Astrocyte (in vitro differentiated cells and primary cell): Measurements from ENCODE around the gene UBASH3A. TPM values are rescaled to one million over a fixed set of nuclear protein-coding genes. Genes with fewer than 3 reads are reported as not detected.

Experiments
- DNase-seq: peaks from one replicate; pipeline ENCODE4 v3.0.0-alpha.2; 2010; ENCODE audit warnings: low read depth
- FAIRE-seq: peaks from 2 replicates; lab custom pipeline; 2011; peaks lifted over from hg19 to GRCh38; lab: Jason Lieb, UNC
- H2AFZ ChIP-seq: 2 replicates; pipeline ENCODE4 v1.6.0; 2012; ENCODE audit warnings: low read depth, low read length, inconsistent platforms
- H3K27ac ChIP-seq: 2 replicates; pipeline ENCODE4 v1.5.1; 2011; ENCODE audit warnings: low read depth, low read length, inconsistent platforms
- H3K27me3 ChIP-seq: 2 replicates; pipeline ENCODE4 v1.6.0; 2011; ENCODE audit warnings: low read length, inconsistent platforms; ENCODE audit not compliant: insufficient read depth
- H3K36me3 ChIP-seq: 2 replicates; pipeline ENCODE4 v1.5.1; 2011; ENCODE audit warnings: low read length, inconsistent platforms; ENCODE audit not compliant: insufficient read depth
- H3K4me1 ChIP-seq: 2 replicates; pipeline ENCODE4 v1.5.1; 2011; ENCODE audit warnings: low read length, inconsistent platforms; ENCODE audit not compliant: insufficient read depth
- H3K4me2 ChIP-seq: 2 replicates; pipeline ENCODE4 v1.6.0; 2012; ENCODE audit warnings: low read length, inconsistent platforms
- H3K4me3 ChIP-seq: 2 replicates; pipeline ENCODE4 v1.5.1; 2011; ENCODE audit warnings: low read depth, mild to moderate bottlenecking, low read length, inconsistent platforms; ENCODE audit not compliant: insufficient read depth
- H3K79me2 ChIP-seq: 2 replicates; pipeline ENCODE4 v1.6.0; 2012; ENCODE audit warnings: mild to moderate bottlenecking, low read length, inconsistent platforms; ENCODE audit not compliant: insufficient read depth
- H3K9ac ChIP-seq: 2 replicates; pipeline ENCODE4 v1.6.0; 2012; ENCODE audit warnings: mild to moderate bottlenecking, low read length, inconsistent platforms
- H3K9me3 ChIP-seq: 2 replicates; pipeline ENCODE4 v1.5.1; 2012; ENCODE audit warnings: low read depth, mild to moderate bottlenecking, low read length, inconsistent platforms; ENCODE audit not compliant: insufficient read depth
- H4K20me1 ChIP-seq: 2 replicates; pipeline ENCODE4 v1.6.0; 2012; ENCODE audit warnings: low read length, inconsistent platforms; ENCODE audit not compliant: insufficient read depth
- H3K27ac Mint-ChIP-seq: one replicate; pipeline ENCODE4 v1.8.0; 2021; ENCODE audit warnings: mild to moderate bottlenecking, mixed read lengths; ENCODE audit not compliant: unreplicated experiment
- H3K27me3 Mint-ChIP-seq: one replicate; pipeline ENCODE4 v1.8.0; 2021; ENCODE audit warnings: low read depth, mixed read lengths; ENCODE audit not compliant: unreplicated experiment
- H3K36me3 Mint-ChIP-seq: one replicate; pipeline ENCODE4 v1.8.0; 2021; ENCODE audit warnings: low read depth, mixed read lengths; ENCODE audit not compliant: unreplicated experiment
- H3K4me1 Mint-ChIP-seq: one replicate; pipeline ENCODE4 v1.8.0; 2021; ENCODE audit warnings: low read depth, mixed read lengths; ENCODE audit not compliant: unreplicated experiment
- H3K4me3 Mint-ChIP-seq: one replicate; pipeline ENCODE4 v1.8.0; 2021; ENCODE audit warnings: mild to moderate bottlenecking, moderate library complexity, mixed read lengths; ENCODE audit not compliant: unreplicated experiment
- H3K9me3 Mint-ChIP-seq: one replicate; pipeline ENCODE4 v1.8.0; 2021; ENCODE audit warnings: mild to moderate bottlenecking, mixed read lengths; ENCODE audit not compliant: unreplicated experiment
- CTCF ChIP-seq: IDR thresholded peaks from 2 replicates; pipeline ENCODE4 v1.5.1; 2011; ENCODE audit warnings: low read depth, mild to moderate bottlenecking, inconsistent platforms, low read length, moderate library complexity; ENCODE audit not compliant: insufficient read depth
- EZH2 ChIP-seq: IDR thresholded peaks from 2 replicates; pipeline ENCODE4 v1.6.1; 2012; ENCODE audit warnings: mild to moderate bottlenecking, low read length, inconsistent platforms; ENCODE audit not compliant: insufficient read depth
- total RNA-seq: library from RNA; stranded (reverse); gene quantifications from 2 replicates; pipeline ENCODE4 v1.2.1, GENCODE V29; 2021

UBASH3A gene
- total RNA-seq, 1 donor from 2014 or later: not detected

- H3K27ac Mint-ChIP-seq: no peak overlapping the region
- Histone ChIP-seq H3K9me3 (no peaks in the 10 kb centered on the region), H4K20me1 (no peaks in the 10 kb centered on the region), H3K36me3 (no peaks in the 10 kb centered on the region), H3K4me1 (peaks cover 3% of the 10 kb centered on the region), H3K9ac (no peak overlapping the region), H3K27me3 (no peaks in the 10 kb centered on the region), H3K4me3 (no peak overlapping the region), H2AFZ (no peak overlapping the region), H3K27ac (no peak overlapping the region), H3K79me2 (no peaks in the 10 kb centered on the region), H3K4me2 (no peak overlapping the region)
- DNase-seq: no peak
- H3K9me3 Mint-ChIP-seq: no peaks in the 10 kb centered on the region
- H3K4me3 Mint-ChIP-seq: no peak overlapping the region
- TF ChIP-seq EZH2: no peak
- TF ChIP-seq CTCF: no peak
- H3K27me3 Mint-ChIP-seq: peaks cover 6% of the 10 kb centered on the region
- H3K4me1 Mint-ChIP-seq: peaks cover 10% of the 10 kb centered on the region
- FAIRE-seq: no peak
- H3K36me3 Mint-ChIP-seq: no peaks in the 10 kb centered on the region
Observed at GRCh38 chr21:42455754-42456440, 52.2 kb downstream of the UBASH3A start.

- Histone ChIP-seq H3K4me2 (no peak overlapping the region), H3K9me3 (no peaks in the 10 kb centered on the region), H3K27ac (no peak overlapping the region), H2AFZ (no peak overlapping the region), H4K20me1 (no peaks in the 10 kb centered on the region), H3K36me3 (no peaks in the 10 kb centered on the region), H3K27me3 (no peaks in the 10 kb centered on the region), H3K9ac (no peak overlapping the region), H3K79me2 (no peaks in the 10 kb centered on the region), H3K4me3 (no peak overlapping the region), H3K4me1 (peaks cover 3% of the 10 kb centered on the region)
- Mint-ChIP-seq H3K4me1 (peaks cover 10% of the 10 kb centered on the region), H3K27me3 (peaks cover 6% of the 10 kb centered on the region), H3K4me3 (no peak overlapping the region), H3K27ac (no peak overlapping the region), H3K9me3 (no peaks in the 10 kb centered on the region), H3K36me3 (no peaks in the 10 kb centered on the region)
- no peak for FAIRE-seq
- TF ChIP-seq EZH2 (no peak), CTCF (no peak)
- DNase-seq: no peak
Observed at GRCh38 chr21:42456457-42456856, 52.8 kb downstream of the UBASH3A start.

- no peaks in the 10 kb centered on the region for H3K9me3 ChIP-seq
- H3K4me1 ChIP-seq: peaks cover 3% of the 10 kb centered on the region
- no peaks in the 10 kb centered on the region for H3K27me3 ChIP-seq
- no peak for TF ChIP-seq EZH2
- TF ChIP-seq CTCF: no peak
- H3K36me3 ChIP-seq: no peaks in the 10 kb centered on the region
- H4K20me1 ChIP-seq: no peaks in the 10 kb centered on the region
- DNase-seq (no peak), FAIRE-seq (no peak)
- H2AFZ ChIP-seq: no peak overlapping the region
- no peak overlapping the region for H3K27ac ChIP-seq
- H3K4me3 Mint-ChIP-seq: no peak overlapping the region
- no peak overlapping the region for H3K4me2 ChIP-seq
- peaks cover 7% of the 10 kb centered on the region for H3K27me3 Mint-ChIP-seq
- H3K9me3 Mint-ChIP-seq: no peaks in the 10 kb centered on the region
- no peaks in the 10 kb centered on the region for H3K36me3 Mint-ChIP-seq
- no peak overlapping the region for H3K27ac Mint-ChIP-seq
- no peaks in the 10 kb centered on the region for H3K79me2 ChIP-seq
- H3K4me3 ChIP-seq: no peak overlapping the region
- peaks cover 6% of the 10 kb centered on the region for H3K4me1 Mint-ChIP-seq
- H3K9ac ChIP-seq: no peak overlapping the region
Observed at GRCh38 chr21:42459082-42459460, 55.4 kb downstream of the UBASH3A start.
